ENCODE measurements around the gene HTRA3.

- TF ChIP-seq CTCF (IDR thresholded peaks at IDR 0.05; ENCODE audit: low read depth, low read length) (no peak), EZH2phosphoT487 (IDR thresholded peaks at IDR 0.05; ENCODE audit: low read depth) (no peak)
Measured at GRCh38 chr4:8348071-8348470, 78.5 kb downstream of the HTRA3 start.
